Measurements from ENCODE around the gene SGK2. TPM values are rescaled to one million over a fixed set of nuclear protein-coding genes. Genes with fewer than 3 reads are reported as not detected.
A peak's percentile ranks its signal among the peaks of the same experiment; 100 is the strongest.

Gene SGK2
- total RNA-seq (ENCODE audit: insufficient read depth, low replicate concordance), result not detected

DNA sequence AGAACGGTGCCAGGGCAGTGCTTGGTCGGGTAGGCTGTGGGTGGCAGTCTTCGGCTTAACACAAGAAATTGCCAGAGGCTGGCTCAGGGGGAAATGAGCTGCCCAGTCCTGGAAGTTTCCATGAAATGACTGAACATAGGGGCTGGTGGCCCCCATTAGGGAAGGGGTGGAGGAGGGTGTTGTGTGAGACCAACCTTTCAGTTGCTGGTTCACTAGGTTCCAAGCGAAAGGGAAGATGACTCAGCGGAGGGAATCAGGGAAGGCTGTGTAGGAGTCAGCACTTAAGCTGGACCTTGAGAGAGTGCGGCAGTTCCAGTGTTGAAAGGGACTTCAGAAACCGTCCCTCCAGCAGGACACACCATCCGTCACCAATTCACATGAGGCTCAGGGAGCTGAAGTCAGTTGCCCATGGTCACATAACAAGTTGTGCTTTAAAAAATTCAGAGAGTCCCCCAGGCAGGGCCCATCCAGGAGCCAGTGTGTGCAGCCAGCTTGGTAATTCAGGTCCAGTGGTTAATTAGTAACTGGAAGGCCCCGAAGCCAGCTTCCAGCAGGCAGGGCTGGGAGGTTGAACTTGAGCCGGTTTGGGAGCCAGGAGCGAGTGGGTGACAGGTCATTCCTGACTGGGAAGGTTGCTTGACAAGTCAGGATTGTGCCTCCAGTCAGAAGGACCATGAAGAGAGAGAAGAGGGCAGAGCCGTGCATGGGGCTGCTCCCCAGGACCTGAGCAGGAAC is at the start of gene SGK2:
Gene SGK2, plus strand, starts transcription at position 616 of the 735 bp plus-strand sequence. CDS start 7,469 bp downstream, outside the sequence.
- no peak for DNase-seq (ENCODE audit: low spot score)

DNA sequence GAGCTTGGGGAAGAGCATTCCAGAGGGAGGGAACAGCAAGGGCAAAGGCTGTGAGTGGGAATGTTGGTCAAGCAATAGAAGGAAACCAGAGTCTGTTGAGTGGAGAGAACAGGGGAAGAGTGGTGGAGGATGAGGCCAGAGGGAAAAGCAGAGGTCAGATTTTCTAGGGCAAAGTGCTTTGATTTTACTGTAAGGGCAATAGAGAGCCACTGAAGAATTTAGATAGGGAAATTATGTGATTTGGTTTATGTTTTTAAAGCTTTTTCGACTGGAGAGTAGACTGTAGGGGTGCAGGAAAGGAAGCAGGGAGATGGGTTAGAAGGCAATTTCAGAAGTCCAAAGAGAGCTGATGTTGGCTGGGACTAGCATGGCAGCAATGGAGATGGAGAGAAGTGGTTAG is 46.9 kb upstream of the SGK2 start:
- no peak for DNase-seq (ENCODE audit: low spot score)

DNA sequence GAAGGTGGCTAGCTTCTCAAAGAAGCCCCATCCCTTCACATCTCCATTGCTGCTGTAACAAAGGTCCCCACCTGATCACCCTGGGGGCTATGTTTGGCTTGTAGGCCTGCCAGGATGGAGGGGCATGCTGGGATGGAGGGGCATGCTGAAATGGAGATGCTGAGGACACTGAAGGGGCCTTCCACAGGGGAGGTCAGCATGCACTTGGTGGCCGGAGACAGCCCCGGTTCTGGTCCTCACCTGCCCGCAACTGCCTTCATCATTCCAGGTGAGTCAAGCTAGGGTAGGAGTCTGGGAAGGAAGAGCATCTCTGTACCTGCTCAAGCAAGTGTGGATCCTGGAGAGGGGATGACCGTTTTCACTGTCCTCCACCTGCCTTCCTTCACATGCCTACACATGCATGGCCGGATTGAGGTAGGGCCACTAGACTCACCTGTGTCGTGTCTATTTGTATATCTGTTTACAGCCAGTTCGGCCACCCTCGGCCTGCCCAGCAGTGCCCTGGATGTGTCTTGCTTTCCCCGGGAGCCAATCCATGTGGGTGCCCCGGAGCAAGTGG is 45.4 kb upstream of the SGK2 start:
- DNase-seq (ENCODE audit: low spot score), result peak; percentile 7

DNA sequence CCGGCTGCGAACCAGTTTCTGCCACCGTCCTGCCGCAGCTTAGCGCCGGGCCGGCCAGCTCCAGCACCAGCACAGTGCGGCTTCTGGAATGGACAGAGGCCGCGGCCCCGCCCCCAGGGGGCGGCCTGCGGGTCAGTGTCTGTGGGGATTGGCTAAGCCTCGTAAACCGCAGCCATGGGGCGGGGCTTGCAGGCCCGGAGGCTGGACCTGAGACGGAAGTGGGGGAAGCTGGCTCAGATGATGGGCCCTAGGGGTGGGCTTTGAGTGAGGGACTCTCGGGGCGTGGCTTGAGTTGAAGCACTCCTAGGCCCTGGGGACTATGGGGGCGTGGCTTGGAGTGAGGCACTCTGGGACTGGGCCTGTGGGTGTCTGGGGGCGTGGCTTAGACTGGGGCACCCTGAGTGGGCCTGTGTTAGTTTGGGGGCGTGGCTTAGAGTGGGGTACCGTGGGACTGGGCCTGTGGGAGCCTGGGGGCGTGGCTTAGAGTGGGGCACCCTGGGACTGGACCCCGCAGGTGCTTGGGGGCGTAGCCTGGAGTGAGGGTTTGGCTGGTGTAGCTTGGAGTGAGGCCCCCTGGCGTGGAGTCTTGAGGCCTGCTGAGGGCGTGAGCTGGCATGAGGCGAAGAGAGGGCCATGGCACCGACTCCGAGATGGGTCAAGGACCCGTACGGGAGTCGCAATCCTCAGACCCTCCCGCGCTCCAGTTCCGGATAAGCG is 44.7 kb upstream of the SGK2 start:
- peak; percentile 99 for DNase-seq (ENCODE audit: low spot score)

DNA sequence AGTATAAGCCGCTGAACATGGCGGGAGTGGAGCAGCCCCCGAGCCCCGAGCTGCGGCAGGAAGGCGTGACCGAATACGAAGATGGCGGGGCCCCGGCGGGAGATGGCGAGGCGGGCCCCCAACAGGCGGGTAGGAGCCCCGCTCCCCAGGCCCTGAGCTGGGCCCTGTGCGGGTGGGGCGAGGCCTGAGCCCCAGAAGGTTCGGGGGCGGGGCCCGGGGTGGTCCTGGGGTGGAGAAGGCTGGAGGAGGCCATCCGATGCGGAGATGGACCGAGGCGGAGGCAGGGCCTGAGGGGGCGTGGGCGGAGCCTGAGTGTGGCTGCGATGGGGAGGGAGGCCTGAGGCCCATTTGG is 44.2 kb upstream of the SGK2 start:
- no peak for DNase-seq (ENCODE audit: low spot score)

DNA sequence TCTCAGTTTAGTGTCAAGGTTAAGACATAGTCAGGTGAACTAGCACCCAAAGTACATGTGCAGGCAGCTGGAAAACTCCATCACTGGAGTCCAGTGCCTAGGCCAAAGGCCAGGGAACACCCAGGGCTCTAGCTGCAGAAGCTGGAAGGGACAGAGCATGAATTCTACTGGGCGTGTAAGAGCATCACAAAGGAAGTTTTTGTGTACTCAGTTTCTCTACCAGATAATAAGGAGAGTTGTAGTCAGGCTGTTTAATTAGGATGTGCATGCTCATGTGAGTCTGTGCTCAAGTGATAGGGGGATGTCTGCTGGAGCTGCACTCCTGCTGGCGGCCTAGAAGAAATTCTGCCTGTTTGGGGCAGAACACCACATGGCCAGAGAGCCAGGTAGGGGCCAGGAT is 43.2 kb upstream of the SGK2 start:
- DNase-seq (ENCODE audit: low spot score), result no peak

DNA sequence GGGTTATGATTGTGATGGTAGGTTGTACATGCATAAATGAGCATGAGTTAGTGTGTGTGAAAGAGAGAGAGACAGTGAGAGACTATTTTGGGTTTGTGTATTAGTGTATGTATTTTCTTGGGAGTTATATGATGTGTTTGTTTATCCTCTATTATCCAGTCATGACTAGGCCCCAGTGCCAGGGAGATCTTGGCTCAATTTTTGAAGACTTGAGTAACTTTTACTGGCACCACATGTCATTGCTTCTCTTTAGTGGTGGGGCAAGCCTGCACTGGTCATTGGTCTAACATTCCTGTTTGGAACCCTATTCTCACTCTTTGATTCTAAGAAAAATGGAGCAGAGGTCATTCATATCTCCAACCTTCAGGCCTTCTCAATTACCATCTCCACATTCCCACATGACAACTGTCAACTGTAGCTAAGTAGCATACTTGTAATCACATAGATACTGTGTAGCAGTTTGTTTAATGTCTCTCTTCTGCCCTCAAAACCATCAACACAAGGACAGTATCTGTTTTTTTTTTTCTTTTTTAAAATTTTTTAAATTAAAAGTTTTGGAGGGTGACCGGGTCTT is 42.5 kb upstream of the SGK2 start:
- DNase-seq (ENCODE audit: low spot score), result no peak

DNA sequence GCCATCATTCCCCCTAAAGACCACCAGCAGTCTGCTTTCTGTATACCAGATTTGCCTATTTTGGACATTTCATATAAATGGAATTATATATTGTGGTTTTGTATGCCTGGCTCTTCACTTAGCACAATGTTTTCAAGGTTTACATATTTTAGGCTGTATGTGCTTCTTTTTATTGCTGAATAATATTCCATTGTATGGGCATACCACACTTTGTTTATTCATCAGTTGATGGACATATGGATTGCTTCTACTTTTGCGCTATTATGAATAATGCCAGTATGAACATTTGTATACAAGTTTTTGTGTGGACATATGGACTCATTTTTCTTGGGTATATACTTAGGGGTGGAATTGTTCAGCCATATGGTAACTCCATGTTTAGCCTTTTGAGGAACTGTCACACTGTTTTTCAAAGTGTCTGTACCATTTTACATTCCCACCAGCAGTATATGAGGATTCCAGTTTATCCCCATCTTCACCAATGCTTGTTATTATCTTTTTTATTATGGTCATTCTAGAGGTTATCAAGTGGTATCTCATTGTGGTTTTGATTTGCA is 38.7 kb upstream of the SGK2 start:
- no peak for DNase-seq (ENCODE audit: low spot score)

DNA sequence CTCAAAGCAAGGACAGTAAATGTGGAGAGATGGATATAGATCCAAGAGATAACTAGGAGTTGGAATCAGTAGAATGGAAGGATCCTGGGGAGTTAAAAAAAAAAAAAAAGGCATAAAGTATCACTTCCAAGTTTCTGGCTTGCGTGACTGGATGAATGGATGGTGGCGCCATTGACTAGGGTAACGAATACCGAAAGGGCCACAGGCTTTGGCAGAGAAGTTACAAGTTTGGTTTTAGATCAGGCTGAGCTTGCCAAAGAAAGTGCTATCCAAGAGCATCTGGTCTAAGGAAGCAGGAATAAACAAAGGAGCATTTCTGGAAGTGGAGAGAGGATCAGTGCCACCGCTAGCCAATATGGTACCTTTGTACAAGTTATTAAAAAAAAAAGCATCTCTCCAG is 33.8 kb upstream of the SGK2 start:
- no peak for DNase-seq (ENCODE audit: low spot score)

DNA sequence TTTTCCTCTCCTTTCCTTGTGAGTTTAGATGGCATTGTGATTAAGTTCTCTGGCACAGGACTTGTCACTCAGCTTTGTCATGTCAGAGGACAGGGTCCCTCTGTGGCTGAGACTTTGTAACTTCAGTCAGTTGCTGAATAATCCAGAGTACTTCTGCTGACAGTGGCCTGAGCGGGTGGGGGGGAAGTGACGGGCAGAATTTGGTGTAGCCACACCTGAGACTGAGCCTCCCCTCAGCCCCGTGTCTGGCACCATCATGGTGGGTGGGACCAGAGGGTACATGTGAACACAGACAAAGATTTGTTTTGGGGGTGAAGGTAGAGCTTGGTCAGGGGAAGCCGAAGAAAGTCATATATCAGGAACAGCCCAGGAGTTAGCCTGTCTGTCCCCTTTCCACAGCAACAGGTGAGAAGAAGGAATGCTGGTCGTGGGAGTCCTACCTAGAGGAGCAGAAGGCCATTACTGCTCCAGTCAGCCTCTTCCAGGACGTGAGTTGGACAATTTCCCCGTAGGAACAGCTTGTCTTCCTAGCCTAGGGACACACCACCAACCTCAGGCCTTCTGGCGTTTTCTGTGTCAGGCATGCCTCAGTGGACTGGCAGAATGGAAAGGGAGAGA is 30.5 kb upstream of the SGK2 start:
- no peak for DNase-seq (ENCODE audit: low spot score)

DNA sequence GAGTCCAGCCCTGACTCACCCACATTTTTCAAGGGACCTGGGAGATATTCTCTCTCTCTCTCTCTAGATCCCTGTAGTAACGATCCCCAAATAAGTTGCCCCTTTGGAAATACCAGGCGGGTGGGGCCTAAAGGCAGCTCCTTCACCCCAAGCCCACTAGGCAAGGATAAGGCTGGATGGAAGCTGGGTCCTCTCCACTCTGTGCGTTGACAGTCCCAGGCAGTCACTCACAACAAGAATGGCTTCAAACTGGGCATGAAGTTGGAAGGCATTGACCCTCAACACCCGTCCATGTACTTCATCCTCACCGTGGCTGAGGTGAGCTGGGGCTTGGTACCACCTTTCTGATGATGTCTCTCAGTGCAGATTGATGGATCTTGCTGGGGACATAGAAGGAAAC is 29.8 kb upstream of the SGK2 start:
- DNase-seq (ENCODE audit: low spot score), result no peak

DNA sequence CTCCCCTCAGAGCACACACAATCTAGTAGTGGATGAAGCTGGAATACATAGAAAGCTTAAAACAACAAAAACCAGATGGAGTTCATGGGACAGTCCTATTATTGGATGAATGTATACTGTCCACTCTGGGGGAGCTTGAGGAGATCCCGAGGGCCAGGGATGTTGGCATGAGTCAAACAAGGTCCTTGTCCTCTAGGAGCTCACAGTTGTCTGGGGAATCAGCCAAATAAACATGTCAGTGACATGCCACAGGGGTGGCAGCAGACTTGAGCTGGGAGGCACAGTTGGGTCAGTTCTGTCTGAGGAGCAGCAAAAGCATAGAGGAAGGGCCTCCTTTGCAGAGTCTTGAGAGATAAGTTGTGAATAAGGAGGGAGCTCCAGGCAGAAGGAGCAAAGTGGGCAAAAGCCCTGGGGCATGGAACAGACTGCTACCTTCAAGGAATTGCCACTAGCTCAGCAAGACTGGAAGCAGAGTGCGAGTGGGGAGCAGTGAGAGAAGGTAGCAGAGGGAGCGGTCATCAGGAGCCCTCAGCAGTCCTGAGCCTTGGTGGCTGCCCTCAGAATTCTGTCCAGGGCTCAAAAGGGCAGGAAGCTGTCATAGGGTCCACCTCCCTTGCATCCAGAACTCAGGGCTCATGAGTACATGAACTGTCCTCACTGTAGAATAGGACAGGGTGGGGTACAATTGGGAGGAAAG is 29.2 kb upstream of the SGK2 start:
- no peak for DNase-seq (ENCODE audit: low spot score)

DNA sequence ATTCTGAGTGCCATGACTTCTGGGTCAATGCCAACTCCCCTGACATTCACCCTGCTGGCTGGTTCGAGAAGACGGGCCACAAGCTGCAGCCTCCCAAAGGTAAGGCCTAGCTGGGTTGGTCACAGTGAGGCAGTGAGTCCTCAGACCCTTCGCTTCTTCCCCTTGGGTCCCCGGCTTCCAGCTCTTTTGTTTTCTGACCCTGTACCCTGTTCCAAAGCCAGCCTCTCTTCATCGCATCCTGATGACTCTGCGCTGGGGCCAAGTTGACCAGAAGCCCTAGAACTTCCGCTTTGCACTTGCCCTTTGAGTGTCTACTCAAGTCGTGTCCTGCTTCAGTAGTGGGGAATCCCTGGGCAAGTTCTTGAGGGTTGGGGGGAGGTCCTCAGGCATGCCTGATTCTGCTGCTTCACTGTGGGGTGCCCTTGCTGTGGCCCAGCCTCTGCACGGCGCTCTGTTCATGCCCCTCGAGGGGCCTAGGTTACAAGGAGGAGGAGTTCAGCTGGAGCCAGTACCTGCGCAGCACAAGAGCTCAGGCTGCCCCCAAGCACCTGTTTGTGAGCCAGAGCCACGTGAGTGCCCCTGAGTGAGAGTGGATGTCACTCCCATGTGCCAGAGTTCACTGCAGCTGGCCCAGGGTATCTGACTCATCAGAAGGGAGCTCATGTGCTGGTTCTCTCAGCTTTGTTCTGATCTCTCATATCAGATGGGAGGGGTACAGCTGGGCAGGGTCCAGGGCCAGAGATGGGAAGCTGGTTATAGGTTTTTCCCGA is 28.3 kb upstream of the SGK2 start:
- no peak for DNase-seq (ENCODE audit: low spot score)

DNA sequence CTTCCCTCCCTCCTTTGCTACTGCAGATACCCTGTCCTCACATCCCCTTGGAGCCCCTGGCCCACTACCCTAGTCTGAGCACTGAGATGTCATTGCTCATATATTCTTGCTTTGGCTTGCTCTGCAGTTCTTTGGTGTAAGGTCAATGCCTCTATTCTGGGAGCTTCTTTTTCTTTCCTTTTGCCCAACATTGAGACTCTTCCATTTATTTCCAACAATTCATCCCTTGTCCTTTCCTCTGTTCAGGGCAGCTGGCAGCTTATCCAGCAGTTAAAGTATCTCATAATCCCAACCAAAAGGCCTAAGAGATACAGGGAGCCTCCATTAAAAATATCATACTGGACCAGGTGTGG is 27.8 kb upstream of the SGK2 start:
- no peak for DNase-seq (ENCODE audit: low spot score)

DNA sequence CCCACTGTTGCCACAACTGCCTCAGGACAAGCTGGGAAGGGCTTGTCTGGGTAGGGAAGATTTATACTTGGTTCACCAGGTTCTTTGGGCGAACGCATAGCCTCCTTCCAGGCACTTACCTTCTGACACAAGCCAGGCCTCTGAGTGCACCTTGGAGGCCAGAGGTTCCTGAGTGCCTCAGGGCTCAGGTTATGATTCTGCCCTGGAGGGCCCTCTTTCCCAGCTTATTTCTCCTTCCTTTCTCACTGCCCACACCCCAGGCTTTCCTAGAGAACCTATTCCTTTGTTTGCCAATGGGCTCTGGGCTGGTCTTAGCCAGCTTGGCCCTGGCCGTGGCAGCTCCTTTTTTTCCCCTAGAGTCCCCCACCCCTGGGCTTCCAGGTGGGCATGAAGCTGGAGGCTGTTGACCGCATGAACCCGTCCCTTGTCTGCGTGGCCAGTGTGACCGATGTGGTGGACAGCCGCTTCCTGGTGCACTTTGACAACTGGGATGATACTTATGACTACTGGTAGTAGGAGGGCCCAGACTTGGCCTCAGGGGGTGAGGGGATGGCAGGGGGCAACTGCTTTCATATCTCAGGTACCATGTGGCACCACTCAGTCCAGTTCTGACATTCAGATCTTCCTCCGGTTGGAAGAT is 26.3 kb upstream of the SGK2 start:
- DNase-seq (ENCODE audit: low spot score), result no peak

DNA sequence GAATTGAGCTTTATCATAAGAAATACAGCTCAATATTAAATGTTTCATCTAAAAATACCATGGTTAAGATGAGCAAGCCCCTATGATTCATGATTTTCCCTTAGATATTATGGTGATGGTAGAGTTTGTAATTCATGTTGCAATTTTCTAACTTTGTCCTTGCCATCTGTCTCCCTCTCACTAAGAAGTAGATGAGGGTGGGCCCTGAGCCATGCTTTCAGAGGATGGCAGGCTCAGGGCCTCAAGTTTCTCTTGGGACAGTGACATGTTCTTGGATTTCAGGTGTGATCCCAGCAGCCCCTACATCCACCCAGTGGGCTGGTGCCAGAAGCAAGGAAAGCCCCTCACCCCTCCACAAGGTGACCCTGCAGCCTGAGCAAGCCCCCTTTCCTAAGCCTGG is 25.8 kb upstream of the SGK2 start:
- DNase-seq (ENCODE audit: low spot score), result no peak

DNA sequence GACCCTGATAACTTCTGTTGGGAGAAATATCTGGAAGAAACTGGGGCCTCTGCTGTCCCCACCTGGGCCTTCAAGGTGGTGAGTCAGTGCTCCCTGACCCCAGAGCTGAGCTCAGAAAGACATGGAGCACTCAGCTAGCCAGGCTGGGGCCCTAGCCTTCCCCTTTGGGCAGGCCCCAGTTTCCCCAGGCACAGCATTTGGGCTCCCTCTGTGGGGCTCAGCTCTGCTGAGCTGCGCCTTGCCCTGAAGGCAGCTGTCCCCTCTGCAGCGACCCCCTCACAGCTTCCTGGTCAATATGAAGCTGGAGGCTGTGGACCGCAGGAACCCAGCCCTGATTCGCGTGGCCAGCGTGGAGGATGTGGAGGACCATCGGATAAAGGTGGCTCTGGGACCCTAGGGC is 24.8 kb upstream of the SGK2 start:
- no peak for DNase-seq (ENCODE audit: low spot score)

DNA sequence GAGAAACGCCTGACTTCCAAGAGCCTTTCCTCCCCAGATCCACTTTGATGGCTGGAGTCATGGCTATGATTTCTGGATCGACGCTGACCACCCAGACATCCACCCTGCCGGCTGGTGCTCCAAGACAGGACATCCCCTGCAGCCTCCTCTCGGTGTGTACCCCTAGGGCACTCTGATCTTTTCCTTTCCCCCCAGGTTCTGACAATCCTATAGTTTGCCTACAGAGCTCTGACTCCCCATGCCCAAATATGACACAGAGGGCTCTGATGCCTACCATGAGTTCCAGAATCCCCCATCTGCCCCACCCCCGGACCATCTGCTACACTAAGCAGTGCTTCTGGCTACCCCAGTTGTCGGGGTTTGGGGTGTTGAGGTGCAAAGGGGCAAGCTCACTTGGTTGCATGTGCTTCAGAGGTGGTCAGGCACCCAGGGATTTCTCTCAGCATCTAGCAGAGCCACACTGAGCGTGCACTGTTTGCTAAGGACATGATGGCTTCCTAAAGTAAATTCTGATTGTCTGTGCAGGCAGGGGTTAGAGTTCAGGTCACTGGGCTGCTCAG is 24.0 kb upstream of the SGK2 start:
- DNase-seq (ENCODE audit: low spot score), result no peak

DNA sequence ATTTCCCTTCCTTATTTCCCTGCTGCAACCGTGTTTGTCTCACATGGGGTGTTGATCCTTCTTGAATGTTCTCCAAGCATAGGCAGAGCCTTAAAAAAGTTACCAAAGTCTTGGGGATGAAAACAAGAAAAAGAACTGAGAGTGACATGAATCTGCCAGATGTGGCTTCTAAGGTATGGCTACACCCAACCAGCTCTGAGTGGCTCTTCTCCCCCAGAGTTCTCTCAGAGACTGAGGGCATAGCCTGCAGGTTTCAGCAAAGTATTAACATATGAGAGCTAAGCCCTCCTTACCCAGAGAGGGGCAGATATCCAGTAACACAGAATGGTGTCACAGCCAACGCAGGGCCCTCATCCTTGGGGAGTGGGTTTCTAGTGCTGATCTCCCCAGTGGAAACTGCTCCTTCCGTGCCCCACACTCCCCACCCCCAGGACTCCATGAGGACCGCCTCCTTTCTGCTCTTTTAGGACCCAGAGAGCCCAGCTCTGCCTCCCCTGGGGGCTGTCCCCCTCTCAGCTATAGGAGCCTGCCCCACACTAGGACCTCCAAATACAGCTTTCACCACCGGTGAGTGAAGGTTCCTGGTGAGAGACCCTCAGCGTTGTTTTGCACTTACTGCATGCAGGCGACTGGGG is 23.3 kb upstream of the SGK2 start:
- DNase-seq (ENCODE audit: low spot score), result no peak

All from umbilical cord (tissue), 2 donors.